Superior temporal gyrus (tissue), 1 donor: ENCODE data around the gene GLYR1.

Experiments
- DNase-seq: peaks from one replicate; pipeline ENCODE4 v3.0.0-alpha.2; 2016; ENCODE audit errors: extremely low spot score

The GLYR1 gene

DNA sequence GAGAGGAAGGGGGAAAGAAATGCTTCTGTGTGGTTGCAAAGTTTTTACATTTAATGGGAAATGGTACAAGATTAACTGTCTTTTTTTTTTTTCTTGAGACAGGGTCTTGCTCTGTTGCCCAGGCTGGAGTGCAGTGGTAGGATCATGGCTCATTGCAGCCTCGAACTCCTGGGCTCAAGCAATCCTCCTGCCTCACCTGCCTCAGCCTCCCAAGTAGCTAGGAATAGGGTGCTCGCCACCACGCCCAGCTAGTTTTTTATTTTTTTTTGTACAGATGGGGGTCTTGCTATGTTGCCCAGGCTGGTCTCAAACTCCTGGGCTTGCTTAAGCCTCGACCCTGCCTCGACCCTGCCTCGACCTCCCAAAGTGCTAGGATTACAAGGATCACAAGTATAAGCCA lies 40.8 kb downstream of the GLYR1 start:
- no peak for DNase-seq

DNA sequence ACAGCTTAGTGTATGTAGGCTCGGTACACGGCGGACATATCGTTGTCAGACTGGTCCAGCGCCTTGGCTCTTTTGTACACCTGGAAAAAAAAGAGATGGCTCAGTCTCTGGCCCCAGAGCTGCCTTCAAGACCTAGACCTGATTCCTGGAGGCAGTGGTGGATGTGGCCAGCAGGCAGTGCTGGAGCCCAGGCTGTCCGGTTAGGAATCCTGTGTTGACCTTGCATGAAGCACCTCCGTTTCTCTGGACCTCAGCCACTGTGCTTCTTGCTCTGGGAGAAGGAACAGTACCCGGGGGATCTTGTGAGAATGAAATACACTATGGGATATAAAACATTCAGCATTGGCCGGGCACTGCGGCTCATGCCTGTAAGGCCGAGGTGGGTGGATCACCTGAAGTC lies 41.9 kb downstream of the GLYR1 start:
- DNase-seq = no peak

DNA sequence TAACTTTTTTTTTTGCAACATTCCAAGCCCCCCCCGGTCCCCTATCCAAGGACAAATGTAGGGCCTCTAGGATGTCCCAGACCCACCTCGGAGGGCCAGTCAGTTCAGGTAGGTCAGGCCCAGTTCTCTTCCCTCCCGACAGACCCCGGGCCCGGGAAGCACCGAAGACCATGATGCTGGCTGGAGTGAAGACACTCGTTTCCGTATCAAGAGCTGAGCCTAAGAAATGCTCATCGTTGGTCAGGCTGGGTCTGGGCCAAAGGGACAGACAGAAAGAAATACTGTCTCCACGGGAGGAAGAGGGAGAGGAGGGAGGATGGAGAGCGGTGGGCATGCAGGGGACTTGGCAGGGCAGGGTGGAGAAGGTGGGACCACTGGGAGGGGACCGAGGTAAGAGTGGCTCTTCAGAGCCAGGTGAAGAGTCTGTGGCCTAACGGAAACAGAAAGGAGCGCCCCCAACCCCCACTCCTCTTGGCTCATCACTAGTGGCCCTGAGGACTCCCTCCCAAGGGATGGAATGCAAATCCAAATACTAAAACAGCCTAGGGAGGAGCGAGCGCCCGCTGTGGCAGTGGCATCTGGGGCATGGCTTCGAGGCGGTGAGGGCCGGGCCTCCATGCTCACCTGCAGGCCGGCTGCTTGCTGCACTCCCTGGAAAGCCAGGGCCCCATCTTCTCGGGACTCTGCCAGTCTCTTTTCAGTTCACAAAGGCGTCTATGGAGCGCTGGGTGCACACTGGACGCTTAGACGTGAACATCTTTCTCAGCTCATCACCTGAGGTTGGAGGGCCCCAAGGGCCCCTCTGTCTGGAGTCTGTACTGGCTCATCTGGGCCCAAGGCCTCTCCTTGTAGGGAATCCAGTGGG lies 43.0 kb downstream of the GLYR1 start:
- DNase-seq = no peak

DNA sequence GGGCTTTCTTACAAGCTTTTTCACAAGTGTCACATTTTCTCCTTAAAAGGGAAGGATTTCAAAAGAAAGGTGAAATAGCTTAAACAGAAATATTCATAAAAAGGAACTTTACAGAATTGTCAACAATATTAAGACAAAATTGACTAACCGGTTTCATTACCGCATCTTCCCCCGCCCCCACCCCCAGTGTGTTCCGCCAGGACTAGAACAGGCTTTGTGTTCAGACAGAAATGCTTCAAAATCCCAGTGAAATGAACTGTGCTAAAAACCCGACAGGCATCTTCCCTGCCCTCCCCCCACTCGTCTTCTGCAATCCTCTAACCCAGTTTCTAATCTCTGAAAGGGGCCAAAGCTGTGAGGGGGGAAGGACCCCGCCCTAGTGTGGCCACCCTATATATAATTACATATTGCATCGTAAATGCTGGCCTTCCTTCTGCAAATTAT lies 43.7 kb downstream of the GLYR1 start:
- no peak for DNase-seq

DNA sequence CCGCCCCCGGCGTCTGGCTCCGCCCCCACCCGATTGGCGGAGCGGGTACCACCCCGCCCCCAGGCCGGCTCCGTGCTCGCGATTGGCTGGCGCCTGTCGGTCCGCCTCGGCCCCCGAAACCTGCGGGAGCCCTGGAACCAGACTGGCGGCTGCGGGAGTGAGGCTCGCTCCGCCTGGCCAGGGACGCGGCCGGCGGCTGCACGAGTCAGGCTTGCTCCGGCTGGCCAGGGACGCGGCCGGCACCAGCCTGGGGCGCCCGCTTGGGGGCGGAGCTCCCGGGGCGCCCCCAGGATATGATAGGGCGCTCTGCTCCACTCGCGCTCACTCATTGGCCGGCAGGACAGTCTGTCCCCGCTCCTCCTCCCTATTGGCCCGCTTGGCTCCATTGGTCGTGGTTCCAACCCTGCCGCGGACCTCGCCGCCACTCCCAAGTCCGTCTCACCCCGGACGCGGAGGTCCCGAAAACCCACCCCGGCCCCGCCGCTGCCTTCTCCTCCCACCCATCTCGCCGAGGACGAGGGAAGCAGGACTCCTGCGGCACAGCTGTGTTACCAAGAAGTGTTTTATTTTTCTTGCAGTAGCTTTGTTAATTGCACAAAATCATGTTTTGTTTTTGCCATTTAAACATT lies 44.3 kb downstream of the GLYR1 start:
- peak; percentile 96 for DNase-seq

DNA sequence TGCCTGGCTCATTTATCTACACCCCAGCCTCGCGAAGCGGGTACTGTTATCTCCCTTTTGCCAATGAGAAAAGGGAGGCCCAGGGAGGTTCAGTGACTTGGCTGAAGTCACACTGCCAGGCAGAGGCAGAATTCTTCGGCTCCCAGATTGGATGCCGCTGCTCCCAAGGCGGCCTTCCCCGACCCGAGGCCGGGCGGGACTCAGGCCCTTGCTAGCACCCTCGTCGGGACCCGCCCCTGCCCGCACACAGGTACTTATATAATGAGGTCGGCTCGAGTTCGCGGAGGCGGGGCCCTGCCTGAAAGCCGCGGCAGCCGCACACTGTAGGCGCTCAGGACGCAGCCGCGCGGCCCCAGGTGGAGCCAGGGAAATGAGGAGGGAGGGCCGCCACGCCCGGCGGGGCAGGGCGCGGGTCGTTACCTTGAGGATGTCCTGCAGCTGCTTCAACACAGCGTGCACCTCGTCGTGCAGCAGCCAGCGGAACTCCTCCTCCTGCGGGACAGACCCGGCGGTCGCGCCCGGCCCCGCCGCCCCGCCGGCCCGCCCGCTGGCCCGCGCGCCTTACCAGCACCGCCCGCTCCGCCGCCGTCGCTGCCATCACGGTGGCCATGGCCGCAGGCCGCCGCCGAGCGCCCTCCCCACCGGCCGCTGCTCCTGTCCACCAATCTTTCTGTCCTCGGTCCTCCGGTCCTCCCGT lies 45.0 kb downstream of the GLYR1 start, which contains the start of gene ROGDI:
TSS of gene ROGDI (minus strand) at position 672 of the 697 bp plus-strand sequence. CDS start at position 610, 62 bp downstream.
- DNase-seq = peak; percentile 46

DNA sequence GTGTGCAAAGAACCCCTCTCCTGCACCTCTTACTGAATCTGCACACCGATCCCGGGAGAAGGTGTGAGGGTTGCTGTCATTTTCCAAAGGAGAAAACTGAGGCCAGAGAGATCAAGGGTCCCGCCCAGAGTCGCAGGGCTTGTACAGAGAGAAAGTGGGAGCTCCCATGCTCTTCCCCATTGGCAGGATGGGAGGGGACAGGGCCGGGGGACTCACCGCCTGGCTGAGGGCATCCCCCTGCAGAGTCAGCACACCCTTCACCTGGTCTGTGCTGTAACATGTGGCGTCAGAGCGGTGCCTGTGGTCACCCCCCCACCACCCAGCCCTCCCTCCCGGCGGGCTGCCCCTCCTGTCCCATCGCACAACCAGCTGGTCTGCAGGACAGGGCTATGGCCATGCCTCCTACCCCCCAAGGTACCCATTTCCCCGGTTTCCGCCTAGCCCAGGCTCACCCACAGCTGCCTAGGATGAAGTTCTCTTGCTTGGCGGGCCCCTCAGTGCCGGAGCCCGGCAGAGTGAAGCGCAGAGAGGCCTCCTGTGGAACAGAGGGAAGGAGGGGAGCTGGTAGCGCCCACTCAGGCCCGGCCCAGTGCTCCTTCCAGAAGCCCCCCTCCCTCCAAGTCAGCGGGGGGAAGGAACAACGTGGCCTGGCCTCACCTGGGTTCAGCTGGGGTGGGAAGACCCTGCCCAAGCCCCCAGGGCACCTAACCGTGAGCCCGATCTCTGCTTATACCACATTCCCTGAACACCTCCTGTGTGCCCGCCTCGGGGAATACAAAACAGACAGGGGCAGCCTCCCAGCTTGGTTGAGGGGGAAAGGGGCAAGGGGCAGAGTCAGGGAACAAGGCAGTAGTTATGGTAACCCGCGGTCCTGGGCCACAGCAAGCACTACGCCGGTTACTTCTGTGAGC lies 45.8 kb downstream of the GLYR1 start:
- DNase-seq = peak; percentile 11

DNA sequence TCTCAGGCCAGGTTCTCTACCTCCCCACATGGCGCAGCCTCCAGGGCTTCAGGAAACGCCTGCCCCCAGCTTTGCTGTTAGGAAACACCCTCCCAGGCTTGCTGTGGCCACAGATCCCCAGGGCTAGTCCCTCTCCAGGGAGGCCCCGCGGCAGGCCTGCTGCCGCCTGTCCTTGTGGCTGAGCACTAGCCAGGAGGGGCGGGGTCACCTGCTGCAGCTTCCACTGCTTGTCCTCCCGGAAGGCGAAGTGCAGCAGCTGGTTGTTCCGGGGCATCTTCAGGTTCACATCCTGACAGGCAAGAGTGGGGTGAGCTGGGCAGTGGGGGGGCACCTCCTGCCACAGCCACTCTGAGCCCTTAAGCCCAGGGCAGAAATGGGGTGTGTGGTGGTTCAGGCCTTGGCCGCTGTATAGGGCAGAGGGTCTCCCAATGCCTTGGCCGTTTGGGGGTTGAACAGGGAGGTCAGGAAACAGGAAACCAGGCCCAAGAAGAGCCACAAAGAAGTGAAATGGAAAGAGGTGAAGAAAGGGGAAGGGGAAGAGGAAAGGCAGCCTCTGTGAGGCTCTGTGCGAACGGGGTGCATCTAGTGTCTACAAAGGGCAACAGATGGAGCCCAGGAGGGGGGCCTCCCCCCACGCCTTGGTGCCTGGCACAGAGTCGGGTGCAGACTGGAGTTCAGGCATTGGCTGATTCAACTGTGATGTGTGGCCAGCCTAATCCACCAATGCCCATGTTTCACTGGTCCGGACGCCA lies 46.6 kb downstream of the GLYR1 start:
- peak; percentile 90 for DNase-seq

DNA sequence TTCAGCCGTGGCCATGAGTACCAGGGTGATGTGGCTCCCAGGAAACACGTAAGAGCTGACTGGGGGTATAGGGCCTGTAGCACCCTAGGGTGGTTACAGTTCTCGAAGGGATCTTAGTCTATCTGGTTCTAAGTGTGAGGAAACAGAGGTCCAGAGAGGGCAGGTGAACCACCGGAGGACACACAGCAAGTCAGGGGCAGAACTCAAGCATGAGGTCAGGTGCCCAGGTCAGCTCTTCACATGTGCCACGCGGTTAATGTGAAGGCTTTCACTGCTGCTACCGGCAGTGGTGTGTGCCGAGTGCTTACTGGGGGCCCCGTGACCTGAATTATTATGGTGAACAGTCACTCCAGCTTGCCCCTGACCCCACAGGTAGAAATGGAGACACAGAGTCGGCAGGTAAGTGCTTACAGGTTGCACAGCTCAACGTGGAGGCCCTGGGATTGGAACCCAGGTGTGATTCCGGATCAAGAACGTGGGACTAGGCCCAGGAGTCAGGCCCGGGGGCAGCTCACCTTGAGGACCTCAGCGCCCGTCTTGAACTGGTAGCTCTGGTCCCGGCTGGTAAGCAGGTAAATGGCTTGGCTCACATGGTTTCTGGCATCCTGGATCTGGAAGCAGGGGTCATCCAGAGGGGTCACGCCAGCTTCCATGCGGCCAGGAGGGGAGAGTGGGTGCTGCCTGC lies 47.8 kb downstream of the GLYR1 start:
- DNase-seq = no peak

DNA sequence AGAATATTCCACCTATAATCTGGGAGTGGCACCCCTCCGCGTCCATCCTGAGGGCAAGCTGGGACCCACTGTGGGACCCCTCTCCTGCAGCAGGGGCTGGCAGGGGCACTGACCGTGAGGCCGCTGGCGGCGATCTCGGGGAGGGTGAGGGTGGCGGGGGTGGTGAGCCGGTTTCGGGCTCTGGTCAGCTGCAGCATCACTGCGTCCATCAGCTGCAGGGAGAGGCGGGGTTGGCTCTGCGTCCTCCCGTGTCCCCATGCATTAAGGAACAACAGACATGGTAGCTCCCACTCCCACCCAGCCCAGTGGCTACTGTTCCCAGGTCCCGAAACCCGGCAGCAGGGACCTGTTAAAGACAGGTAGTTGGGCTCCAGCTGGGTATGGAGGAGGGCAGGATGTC lies 48.6 kb downstream of the GLYR1 start:
- no peak for DNase-seq

DNA sequence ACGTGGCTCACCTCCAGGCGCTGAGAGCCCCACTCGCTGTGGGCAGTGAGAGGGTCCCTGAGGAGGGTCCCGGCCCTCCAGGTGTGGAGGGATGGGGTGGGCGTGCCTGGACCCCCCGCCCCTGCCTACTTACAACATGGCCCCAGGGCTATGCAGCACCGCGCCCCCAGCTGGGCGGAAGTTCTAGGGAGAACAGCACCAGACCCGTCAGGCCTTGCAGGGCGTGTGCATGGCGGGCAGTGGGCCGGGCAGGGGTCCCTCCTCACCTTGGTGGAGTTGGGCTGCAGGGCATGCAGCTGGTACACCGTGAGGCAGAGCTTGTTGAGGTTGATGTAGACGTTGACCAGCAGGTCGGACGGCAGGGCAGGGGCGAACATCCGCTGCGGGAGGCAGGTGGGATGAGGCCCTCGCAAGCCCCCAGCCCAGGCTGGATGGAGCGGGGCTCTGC lies 49.3 kb downstream of the GLYR1 start:
- no peak for DNase-seq

DNA sequence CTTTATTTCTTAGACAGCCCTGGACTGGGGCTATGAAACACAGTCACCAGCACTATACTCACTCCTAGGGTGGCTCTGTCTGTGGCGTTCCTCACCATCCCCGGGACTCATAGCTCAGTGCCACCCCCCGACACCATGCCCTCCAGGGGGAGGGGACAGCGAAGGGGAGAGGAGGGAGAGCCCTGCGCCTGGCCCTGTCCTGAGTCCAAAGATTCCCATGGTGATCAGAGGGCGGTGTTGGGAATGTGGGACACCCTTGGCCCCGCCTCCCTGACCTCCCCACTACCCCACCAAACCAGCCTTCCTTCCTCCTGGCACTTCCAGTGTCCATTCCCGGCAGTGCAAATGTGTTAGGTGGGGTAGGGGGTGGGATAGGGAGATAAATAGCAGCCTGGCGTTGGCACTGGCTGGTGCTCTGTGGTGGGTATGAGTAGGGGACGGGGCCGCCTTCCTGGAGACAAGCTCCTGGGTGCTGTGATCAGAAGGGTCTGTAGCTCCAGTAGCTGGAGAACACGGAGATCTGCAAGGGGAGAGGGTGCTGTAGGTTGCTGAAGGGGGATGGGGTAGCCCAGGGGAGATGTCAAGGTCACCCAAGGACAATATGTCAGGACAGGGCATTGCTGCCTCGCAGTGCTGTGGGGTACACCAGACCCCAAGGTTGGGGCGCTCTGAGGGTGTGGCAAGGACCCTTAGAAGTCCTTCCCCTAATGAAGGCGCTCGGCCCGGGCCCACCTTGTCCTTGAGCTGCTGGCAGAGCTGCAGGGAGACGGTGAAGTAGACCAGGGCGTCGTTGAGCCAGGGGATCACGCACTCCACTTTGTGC lies 49.9 kb downstream of the GLYR1 start:
- no peak for DNase-seq

DNA sequence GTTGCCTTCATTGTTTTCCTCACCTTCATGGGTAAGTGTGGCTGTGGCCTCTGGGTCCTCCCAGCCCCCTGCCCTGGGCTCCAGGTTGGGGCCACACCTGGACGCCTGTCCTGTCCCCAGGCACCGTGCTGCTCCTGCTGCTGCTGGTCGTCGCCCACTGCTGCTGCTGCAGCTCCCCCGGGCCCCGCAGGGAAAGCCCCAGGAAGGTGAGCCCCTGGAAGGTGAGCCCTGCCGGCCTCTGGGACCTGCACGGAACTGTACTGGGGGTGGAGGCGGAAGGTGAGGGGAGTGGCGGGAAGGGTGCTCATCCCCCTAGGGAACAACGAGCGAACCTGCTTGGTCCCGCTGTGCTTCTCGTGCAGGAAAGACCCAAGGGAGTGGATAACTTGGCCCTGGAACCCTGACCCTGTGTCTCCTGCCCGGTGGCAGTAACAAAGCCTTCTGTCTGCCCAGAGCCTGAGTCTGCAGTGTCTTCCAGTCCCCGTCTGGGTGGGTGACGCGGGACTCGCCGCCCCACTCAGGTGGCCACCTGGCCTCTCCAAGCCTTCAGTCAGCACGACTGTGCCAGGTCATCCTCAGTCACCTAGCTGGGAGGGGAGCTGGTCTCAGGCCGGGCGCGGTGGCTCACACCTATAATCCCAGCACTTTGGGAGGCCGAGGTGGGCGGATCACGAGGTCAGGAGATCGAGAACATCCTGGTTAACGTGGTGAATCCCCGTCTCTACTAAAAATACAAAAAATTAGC lies 51.1 kb downstream of the GLYR1 start:
- DNase-seq = no peak

DNA sequence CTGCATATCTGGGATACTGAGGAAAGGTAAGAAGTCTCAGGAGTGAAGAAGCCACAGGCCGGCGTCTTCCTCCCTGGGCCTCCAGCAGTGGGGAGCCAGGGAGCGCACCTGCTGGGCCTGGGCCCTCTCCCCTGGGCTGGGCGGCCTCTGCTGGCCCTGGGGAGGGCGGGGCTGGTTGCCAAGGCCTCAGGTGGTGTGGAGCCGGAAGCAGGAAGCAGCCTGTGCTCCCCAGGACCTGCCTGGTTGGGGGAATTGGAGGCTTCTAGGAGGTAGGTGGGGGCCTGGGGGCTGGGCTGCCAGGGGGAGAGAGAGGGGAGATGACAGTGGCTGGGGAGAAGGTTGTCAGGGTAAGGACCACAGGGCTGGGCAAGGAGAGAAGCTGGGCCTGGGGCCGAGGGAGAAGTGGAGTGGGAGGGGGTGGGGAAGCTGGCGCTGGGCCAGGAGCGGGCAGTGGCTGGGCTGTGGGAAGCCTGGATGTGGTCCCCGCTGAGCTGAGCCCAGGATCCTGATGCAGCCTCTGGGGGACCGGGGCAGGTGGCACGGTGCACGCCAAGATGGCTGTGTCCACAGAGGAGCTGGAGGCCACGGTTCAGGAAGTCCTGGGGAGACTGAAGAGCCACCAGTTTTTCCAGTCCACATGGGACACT lies 51.8 kb downstream of the GLYR1 start, which contains the start of gene SMIM22:
TSS of gene SMIM22 (plus strand) at position 189 of the 647 bp plus-strand sequence. CDS start at position 555, 366 bp downstream.
- DNase-seq = no peak

DNA sequence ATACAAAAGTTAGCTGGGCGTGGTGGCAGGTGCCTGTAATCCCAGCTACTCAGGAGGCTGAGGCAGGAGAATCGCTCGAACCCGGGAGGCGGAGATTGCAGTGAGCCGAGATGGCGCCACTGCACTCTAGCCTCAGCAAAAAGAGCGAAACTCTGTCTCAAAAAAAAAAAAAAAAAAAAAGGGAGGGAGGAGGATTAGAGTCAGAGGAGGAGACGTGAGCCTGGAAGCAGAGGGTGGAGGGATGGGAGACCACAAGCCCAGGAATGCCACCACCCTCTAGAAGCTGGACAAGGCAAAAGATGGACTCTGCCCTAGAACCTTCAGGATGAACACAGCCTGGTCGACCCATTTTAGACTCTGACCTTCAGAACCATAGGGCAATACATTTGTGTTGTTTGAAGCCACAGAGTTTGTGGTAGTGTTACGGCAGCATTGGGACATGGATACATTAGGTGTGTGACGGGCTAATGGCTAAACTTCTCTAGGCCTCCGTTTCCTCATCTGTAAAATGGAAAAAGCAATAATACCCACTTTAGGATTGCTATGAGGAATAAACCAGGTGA lies 54.1 kb downstream of the GLYR1 start:
- no peak for DNase-seq

DNA sequence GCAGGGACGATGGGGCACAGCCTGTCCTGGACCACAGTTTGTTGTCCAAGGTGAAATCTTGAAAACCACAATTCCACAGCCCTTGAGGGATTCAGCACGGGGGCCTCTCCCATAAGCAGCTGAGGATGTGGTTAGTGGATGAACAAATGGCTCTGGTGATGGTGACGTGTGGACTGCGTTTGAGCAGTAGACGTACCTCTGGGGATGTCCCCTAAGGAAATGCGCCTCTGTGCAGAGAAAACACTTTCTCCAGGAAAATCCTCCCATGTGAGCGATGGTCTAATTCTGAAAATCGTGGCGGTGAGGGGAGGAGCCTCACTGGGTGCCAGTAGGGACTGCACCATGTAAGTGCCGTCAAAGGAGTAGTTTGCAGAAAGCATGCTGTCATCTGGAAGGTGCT lies 56.2 kb downstream of the GLYR1 start:
- DNase-seq = no peak

DNA sequence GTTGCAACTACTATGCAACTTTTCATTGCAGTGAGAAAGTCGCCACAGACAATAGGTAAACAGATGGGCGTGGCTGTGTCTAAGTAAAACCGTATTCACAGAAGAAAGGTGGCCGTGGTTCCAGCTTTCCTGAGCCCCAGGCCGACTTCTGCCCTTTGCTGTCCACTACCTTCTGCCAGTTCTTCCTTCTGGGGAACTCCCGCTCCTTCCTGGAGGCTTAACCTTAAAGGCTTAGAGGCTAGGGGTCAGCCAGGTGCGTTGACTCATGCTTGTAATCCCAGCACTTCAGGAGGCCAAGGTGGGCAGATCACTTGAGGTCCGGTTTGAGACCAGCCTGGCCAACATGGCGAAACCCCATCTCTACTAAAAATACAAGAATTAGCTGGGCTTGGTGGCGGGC lies 56.8 kb downstream of the GLYR1 start:
- no peak for DNase-seq
